HL-60/S4 (cell line): ENCODE results near the gene HEMGN.
"Not testable (repeated sequence)": the region's sequence is repeated elsewhere in the genome, so short reads cannot be mapped to it uniquely, and the experiment has no call there.

Source experiments
- in situ Hi-C: fragments of 300-500 bp; cut with MboI; formaldehyde crosslinking; loops from 2 replicates; pipeline ENCODE4 v1.14.3; 2022; ENCODE audit warnings: low sequenced_read_pairs

Gene HEMGN

GRCh38 chr9:97966493-97966892 lies 28.5 kb upstream of the HEMGN start:
- in situ Hi-C loops: no loop called here

GRCh38 chr9:97964901-97965300 lies 26.9 kb upstream of the HEMGN start:
- in situ Hi-C loops: no loop called here

- in situ Hi-C loops: no loop called here
Observed at GRCh38 chr9:97963232-97963631, 25.3 kb upstream of the HEMGN start.

GRCh38 chr9:97962575-97962974 lies 24.6 kb upstream of the HEMGN start:
- in situ Hi-C loops: no loop called here

- in situ Hi-C loops: no loop called here
Observed at GRCh38 chr9:97962136-97962535, 24.2 kb upstream of the HEMGN start.

GRCh38 chr9:97961361-97961760 lies 23.4 kb upstream of the HEMGN start:
- in situ Hi-C loops: no loop called here

- in situ Hi-C loops: not testable (repeated sequence)
Observed at GRCh38 chr9:97960678-97961328, 22.8 kb upstream of the HEMGN start.

- in situ Hi-C loops: no loop called here
Observed at GRCh38 chr9:97959585-97959984, 21.6 kb upstream of the HEMGN start.

- in situ Hi-C loops: no loop called here
Observed at GRCh38 chr9:97958812-97959511, 21.0 kb upstream of the HEMGN start.

GRCh38 chr9:97956331-97956730 lies 18.4 kb upstream of the HEMGN start:
- in situ Hi-C loops: no loop called here

GRCh38 chr9:97954550-97954989 lies 16.6 kb upstream of the HEMGN start:
- in situ Hi-C loops: no loop called here

- in situ Hi-C loops: not testable (repeated sequence)
Observed at GRCh38 chr9:97950873-97951272, 12.9 kb upstream of the HEMGN start.

- in situ Hi-C loops: not testable (repeated sequence)
Observed at GRCh38 chr9:97947094-97947493, 9.1 kb upstream of the HEMGN start.

- in situ Hi-C loops: not testable (repeated sequence)
Observed at GRCh38 chr9:97945470-97945869, 7.5 kb upstream of the HEMGN start.

GRCh38 chr9:97944612-97945011 lies 6.6 kb upstream of the HEMGN start:
- in situ Hi-C loops: no loop called here

GRCh38 chr9:97943308-97943855 lies 5.4 kb upstream of the HEMGN start:
- in situ Hi-C loops: no loop called here

GRCh38 chr9:97941323-97941722 lies 3.4 kb upstream of the HEMGN start:
- in situ Hi-C loops: no loop called here

GRCh38 chr9:97940741-97941140 lies 2.8 kb upstream of the HEMGN start:
- in situ Hi-C loops: no loop called here

GRCh38 chr9:97940233-97940632 lies 2.3 kb upstream of the HEMGN start:
- in situ Hi-C loops: no loop called here

GRCh38 chr9:97936998-97937397 lies 974 bp downstream of the HEMGN start:
- in situ Hi-C loops: no loop called here

GRCh38 chr9:97935276-97935675 lies 2.7 kb downstream of the HEMGN start:
- in situ Hi-C loops: no loop called here
